SU-DHL-6 (cell line): ENCODE data around the gene SNTG2.

ENCODE experiments used
- CTCF ChIP-seq: fragments of 200-600 bp; sonication (generic); IDR thresholded peaks from one replicate; pipeline ENCODE4 v1.5.1; 2017; ENCODE audit warnings: antibody characterized with exemption, mild to moderate bottlenecking, low read length, moderate library complexity; ENCODE audit not compliant: insufficient read depth, poor library complexity, severe bottlenecking
- EZH2phosphoT487 ChIP-seq: fragments of 200-600 bp; sonication (generic), shearing (Covaris generic); conservative IDR thresholded peaks from 2 replicates; pipeline ENCODE4 v1.6.1; 2018; ENCODE audit warnings: mild to moderate bottlenecking, antibody characterized with exemption, low read length, moderate library complexity, mixed read lengths

- TF ChIP-seq CTCF (no peak), EZH2phosphoT487 (no peak)
These were observed 327.0 kb downstream of the SNTG2 start for GRCh38 chr2:1277634-1278033.
